HG03342 (cell line): ENCODE results near the gene DNPEP.
"Not testable (repeated sequence)": the region's sequence is repeated elsewhere in the genome, so short reads cannot be mapped to it uniquely, and the experiment has no call there.

Experiments
- ATAC-seq: cut with Tn5 transposase; IDR thresholded peaks from one replicate; pipeline ENCODE4 v1.9.1; 2021; ENCODE audit warnings: mild to moderate bottlenecking, moderate library complexity; ENCODE audit not compliant: unreplicated experiment

DNPEP gene

DNA sequence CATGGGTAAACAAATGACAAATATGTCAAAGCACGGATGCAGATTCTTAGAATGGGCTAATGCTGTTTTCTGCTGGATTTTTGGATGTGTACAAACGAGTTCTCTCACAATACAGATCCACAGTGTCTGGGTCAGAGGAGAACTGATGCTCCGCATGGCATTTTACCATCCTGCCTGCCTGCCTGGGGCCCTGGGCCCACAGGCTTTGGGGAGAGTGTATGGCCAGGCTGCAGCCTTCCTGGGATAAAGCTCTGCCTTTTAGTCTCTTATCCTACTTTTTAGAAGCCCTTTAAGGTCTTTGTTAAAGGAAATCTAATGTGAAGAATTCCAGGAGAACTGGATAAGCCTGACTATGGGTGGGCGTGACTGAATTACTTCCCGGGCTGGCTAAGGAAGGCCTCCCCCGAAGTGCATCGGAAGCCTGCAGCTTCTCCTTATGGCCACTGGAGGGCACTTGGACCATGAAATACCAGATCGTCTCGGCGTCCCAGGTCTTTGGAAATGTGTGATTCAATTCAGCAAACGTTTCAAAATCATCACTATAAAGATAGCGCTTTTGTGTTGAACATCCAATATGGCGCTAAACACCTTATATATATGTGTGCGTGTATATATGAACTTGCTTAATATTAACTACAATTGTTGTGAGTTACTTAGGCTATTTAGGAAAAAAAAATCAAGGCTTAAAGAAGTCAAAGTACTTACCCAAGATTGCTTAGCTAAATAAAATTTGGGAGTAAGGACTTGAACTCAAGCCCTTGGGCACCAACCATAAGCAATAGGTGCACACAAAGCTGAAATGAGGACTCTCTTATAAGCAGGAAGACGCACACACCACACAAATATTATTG is 15.2 kb upstream of the DNPEP start:
- peak; percentile 91 for ATAC-seq

- no peak for ATAC-seq
These were observed 13.9 kb upstream of the DNPEP start for GRCh38 chr2:219401606-219402005.

GRCh38 chr2:219400562-219400961 is 12.8 kb upstream of the DNPEP start:
- ATAC-seq = no peak

- ATAC-seq = no peak
These were observed 12.2 kb upstream of the DNPEP start for GRCh38 chr2:219399716-219400478.

GRCh38 chr2:219398721-219399363 is 11.1 kb upstream of the DNPEP start:
- ATAC-seq = no peak

GRCh38 chr2:219396863-219397457 is 9.2 kb upstream of the DNPEP start:
- ATAC-seq = no peak

DNA sequence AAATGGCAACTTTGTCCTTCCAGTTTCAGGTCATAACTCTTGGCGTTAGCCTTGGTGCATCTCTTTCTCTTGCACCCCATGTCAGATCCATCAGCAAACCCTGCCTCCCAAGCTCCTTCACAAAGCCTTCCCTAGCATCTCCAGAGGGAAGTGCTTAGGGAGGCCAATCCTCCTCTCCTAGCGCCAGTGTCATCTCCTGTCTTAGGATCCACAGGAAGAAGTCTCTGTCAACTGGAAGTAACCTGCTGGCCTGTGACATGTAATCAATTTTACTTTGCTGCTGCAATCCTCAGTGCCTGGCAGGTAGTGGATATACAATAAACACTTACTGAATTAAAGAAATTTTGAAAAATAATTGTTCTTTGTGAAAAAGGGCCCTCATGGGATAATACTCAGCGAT is 7.9 kb upstream of the DNPEP start:
- no peak for ATAC-seq

GRCh38 chr2:219395056-219395455 is 7.3 kb upstream of the DNPEP start:
- not testable (repeated sequence) for ATAC-seq

DNA sequence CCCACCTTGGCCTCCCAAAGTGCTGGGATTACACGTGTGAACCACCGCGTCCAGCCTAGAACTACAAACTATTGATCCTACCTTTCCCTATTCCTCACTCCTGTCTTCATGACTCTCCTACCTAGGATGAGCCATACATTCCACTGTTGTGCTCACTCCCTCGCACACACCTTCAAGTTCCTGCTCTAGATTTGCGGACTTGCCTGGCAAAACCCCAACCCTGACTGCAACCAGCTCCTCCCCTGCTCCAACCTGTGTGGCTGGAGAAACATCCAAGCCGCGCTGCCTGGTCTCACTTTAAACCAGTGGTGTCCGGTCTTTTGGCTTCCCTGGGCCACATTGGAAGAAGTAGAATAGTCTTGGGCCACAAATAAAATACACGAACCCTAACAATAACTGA is 5.0 kb upstream of the DNPEP start:
- ATAC-seq = no peak

DNA sequence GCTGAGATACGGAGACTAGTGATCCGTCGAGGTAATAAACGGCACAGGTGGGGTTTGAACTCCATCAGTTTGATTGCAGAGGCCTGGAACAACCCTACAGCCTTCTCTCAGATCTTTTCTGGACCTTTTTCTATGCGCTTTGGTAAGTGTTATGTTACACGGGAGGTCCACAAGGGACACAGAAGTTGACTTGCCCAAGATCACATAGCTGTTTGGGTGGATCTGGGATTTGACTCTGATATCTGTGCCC is 1.1 kb upstream of the DNPEP start:
- no peak for ATAC-seq

DNA sequence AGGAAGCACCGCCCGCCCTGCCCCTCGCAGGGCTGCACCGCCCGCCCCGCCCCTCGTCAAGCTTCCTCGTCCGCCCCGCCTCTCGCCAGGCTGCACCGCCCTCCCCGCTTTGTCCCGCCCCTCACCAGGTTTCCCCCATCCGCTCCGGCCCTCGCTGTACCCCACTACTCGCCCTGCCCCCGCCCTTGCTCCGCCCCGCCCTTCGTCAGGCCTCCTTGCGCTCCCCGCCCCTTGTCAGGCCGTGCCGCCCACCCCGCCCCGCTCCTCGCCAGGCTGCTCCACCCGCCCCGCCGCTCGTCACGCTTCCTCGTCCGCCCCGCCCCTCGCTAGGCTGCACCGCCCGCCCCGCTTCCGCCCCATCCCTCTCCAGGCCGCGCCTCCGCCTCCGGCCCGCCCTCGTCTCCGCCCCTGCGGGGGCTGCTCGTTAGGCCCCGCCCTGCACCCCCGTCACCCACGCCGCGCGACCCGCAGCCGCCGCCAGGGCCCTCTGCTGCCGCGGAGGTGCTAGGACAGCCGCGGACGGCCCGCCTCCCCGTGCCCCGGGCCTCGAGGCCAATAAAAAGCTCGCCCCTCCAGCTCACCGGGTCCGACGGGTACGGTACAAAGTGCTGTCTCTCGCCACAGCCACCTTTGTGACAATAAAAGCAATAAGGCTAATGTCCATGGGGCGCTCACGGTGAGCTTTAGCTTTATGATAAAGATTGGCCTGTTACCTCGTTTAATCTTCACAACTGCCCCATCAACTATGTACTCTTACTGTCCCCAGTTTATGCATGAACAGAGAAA is 602 bp upstream of the DNPEP start:
- peak; percentile 81 for ATAC-seq

GRCh38 chr2:219386532-219387280 is 1.0 kb downstream of the DNPEP start:
- ATAC-seq = no peak

GRCh38 chr2:219385958-219386520 is 1.7 kb downstream of the DNPEP start:
- ATAC-seq = no peak

DNA sequence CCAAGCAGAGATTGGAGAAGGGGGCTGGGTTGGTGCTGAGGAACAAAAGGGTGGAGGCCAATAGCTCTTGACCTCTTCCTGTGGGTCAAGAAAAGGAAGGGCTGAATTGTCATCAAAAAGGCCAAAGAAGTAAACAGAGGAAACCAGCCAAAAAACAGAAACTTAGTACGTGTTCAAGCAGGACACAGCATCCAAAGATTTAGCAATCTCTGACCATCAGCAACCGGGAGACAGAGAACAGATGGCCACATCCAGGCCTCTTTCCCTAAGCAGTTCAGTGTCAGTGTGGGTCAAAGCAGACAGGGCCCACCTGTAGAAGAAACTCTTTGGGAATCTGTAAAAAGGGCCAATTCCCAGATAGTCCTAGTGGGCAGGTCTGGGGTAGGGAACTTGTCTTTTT is 2.9 kb downstream of the DNPEP start:
- ATAC-seq = no peak

GRCh38 chr2:219384083-219384713 is 3.5 kb downstream of the DNPEP start:
- ATAC-seq = no peak

DNA sequence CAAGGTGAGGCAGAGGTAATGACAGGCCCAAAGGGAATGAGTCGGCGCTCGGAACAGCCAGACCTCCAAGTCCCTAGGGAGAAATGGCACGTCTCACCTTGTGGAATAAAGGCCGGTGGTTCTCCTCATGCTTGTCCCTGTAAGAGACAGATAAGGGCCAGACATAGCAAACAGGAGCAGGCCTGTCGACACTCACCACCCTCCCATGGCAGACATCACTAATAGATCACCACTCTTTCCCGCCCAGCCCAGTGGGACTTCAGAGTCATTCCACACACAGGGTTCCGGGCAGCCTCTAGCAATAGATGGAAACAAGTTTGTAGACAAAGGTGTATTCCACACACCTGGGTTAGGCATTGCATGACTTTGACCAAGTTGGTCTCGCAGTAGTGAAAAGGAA is 6.3 kb downstream of the DNPEP start:
- ATAC-seq = no peak

GRCh38 chr2:219380926-219381325 is 6.8 kb downstream of the DNPEP start:
- ATAC-seq = no peak

- no peak for ATAC-seq
These were observed 9.4 kb downstream of the DNPEP start for GRCh38 chr2:219378163-219378851.

GRCh38 chr2:219369447-219369861 is 18.3 kb downstream of the DNPEP start:
- ATAC-seq = no peak
